NCI-H1930 (cell line): ENCODE results near the gene COIL.
"Not testable (repeated sequence)": the region's sequence is repeated elsewhere in the genome, so short reads cannot be mapped to it uniquely, and the experiment has no call there.

Experiments
- DNase-seq, 2 experiments: peaks; one replicate each; lab custom pipeline; 2025; lab: John Stamatoyannopoulos, UW

Gene COIL

DNA sequence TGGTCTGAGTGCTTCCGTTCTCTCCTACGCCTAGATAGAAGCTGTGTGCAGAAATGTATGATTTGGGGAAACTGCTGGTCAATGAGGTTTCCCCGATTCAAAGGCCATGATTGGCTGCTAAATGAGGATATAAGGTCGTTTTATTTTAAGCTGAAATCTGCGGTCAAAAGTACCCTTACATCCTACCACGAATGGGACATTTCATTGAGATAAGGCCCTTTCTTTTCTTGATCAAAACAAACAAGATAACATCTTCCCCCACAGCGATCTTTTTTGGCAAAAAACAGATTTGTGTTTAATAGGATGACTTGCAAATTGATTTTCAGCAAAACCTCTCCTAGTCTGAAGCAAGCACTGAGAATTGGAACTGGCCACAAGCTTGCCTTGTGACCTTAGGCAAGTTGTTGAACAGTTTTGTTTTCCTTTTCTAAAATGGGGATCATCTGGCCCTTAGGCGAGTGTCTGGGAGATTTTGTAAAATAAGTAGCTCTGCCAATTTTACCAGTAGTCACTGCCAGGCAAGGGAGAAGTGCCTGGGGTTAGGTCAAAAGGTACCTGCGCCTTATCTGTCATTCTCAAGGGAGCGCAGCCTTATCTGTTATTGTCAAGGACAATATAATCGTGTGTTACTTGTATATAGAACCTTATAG, 17.7 kb upstream of the COIL start:
- DNase-seq, result no peak

DNA sequence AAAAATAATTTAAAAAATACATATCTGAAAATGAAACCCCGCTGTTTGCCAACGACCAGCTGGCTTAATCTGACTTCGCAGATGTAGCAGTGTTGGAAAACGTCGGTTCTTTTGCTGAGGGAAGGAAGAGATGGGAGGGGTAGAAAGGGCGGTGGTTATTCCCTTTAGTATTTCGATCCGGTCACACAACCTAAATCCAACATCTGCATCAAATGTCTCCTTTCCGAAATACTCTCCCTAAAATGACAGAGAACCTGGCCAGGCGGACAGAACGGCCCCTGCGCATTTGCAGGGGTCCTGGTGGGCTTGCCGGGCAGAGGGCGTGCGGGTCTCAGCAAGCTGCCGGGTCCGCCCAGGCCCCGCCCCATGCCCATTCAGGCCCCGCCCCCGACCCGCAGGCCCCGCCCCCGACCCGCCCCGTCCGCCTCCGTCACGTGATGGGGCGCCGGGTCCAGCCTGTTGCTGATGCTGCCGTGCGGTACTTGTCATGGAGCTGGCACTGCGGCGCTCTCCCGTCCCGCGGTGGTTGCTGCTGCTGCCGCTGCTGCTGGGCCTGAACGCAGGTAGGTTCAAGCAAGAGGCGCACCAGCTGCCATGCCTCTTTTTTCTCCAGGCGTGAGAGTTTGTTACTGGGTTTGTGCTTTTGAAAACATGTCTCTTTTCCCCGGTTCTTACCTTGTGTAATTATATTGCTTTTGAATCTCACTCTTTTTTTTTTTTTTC, 17.0 kb upstream of the COIL start, which contains the start of gene SCPEP1:
SCPEP1 (plus strand) TSS at position 459 of the 723 bp plus-strand sequence; CDS start at position 488, 29 bp downstream.
- DNase-seq, result peak; percentile 75 to 80

DNA sequence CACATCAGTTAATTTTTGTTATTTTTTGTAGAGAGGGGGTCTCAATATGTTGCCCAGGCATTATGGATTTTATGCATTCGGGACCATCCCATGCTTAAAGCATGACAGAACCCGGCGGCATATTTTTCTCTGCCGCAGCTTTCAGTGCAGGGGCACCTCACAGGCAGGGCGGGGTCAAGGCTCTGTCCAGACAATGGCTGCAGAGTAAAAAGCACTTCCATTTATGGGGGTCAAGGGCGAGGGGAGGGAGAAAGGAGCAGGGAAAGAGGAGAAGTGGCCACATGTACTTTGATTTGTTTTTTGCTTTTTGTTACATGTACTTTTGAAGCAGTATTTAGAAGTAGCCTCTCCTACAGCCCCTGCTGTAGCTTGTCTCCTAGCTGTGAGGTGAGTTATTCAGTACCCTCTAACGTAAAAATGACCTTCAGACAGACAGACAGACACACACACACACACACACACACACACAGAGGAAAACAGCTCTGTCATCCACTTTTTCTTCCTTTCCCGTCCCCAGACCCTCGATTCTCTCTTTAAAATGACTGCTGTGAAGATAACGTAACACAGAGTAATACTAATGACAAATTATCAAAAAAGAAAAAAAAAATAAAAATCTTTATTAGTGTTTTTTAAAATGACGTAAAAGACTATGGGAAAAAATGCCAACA, 16.2 kb upstream of the COIL start:
- no peak for DNase-seq

GRCh38 chr17:56975656-56976055, 14.8 kb upstream of the COIL start:
- no peak for DNase-seq

DNA sequence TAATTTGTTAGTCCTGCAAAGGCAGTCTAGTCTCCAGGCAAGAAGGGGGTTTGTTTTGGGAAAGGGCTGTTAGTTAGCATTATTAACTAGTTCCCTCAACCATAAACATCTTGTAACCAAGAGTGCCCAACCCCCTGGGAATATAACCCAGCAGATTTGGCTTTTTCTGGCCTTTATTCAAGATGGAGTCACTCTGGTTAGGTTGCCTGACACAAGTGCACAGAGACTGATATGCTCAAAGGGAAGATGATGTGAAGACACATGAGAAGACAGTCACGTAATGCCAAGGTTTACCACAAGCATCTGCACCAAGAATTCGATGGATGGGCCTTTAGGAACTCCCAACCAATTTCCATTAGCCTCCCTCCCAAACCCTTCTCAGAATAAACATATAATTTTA, 13.2 kb upstream of the COIL start:
- no peak for DNase-seq

GRCh38 chr17:56973520-56973919, 12.7 kb upstream of the COIL start:
- no peak for DNase-seq

GRCh38 chr17:56972111-56972730, 11.4 kb upstream of the COIL start:
- no peak for DNase-seq

GRCh38 chr17:56970974-56971373, 10.1 kb upstream of the COIL start:
- DNase-seq, result no peak

DNA sequence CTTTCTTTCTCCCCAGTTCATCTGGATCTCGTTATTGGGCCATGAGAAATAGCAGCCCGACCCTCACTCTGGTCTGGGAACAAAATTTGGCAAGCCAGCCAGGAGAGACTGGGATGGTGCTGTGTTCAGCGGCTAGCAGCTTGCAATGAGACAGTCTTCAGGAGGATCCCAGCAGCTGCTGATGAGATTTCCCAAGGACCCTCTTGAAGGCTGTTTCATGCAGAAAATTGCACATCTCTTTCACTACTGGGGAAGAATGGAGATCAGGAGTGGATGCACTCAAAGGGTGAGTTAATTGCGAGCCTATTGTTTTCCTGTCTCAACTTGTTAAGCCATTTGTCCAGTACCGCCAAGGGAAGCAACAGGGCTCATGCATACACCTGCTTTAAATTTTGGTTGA, 5.5 kb upstream of the COIL start:
- peak; percentile 44 to 57 for DNase-seq

- not testable (repeated sequence) for DNase-seq
Observed at GRCh38 chr17:56965681-56966080, 4.8 kb upstream of the COIL start.

- DNase-seq, result not testable (repeated sequence)
Observed at GRCh38 chr17:56965241-56965640, 4.4 kb upstream of the COIL start.

GRCh38 chr17:56956992-56957391, 3.9 kb downstream of the COIL start:
- no peak for DNase-seq

GRCh38 chr17:56949595-56949994, 11.3 kb downstream of the COIL start:
- DNase-seq, result no peak

DNA sequence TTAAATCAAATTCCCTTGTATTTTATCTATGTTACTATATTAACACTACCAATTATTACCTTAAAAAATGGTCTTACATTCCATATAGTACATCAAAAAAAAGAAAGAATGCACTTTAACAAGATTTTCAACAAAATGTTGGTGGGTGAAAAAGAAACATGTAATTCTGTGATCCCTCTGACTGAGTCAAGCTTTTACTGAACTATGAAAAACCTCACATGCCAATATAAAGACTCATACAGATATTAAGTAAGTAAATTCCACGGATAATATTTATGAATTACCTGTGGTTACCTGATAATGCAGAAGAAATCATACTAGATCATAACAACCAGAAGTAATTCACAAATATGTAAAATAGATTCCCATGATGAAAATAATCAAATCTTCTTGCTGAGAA, 12.4 kb downstream of the COIL start:
- DNase-seq, result no peak

DNA sequence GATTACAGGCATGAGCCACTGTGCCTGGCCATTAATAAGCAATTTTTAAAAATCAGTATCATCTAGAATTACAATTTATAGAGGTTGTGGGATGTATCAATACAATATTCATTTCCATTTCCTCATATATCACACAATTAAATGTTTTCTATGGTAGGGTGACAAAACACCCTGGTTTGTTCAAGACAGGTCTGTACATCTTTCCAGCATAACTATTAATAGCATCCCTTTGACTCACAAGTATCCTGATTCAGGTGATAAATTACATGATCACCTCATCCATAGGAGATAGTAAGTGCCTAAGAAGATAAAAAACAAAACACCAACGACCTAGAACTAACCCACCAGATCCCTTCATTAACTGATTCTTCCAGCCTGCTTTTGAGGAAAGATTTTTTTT, 13.1 kb downstream of the COIL start:
- no peak for DNase-seq

DNA sequence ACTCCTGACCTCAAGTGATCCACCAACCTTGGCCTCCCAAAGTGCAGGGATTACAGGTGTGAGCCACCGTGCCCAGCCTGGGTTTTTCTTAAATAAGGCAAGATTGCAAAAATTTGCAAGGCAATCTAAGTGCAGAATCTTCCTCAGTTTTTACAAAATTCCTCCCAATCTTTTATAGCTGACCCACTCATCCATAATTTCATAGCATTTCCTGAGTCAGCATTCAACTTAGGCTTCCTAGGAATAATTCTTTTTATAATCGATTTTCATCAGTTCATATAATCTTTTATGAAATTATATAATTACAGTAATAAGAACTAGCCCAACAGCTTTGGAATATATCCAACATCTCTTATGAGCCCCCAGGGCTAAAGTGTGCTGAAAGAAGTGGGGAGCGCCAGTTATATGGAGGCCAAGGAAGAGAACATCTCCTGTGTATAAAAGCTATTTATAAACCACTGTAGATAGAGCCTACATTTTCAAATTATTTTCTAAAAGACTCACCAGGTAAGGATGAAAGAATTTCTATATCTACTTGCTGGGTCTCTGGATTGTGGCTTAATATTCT, 14.8 kb downstream of the COIL start:
- DNase-seq, result no peak

- no peak for DNase-seq
Observed at GRCh38 chr17:56943505-56944125, 17.2 kb downstream of the COIL start.

GRCh38 chr17:56939869-56940484, 20.9 kb downstream of the COIL start:
- DNase-seq, result peak in 1 of 2 experiments; percentile 23

DNA sequence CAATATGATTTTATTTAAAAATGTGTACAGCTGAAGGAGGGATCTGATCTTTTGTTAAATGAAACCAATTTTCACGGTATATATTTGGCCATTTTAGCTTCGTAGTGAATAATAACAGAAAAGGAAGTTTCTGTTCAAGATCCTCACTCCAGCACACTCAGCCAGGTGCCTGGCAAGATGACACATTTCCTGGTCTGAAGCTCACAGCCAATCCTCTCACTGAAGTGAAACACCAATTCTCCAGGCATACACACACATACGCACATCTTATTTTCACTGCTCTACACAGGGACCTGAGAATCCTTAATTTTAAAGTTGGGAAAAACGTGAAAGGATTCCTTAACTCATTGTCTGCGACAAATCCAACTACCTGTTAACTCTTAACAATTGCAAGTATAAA, 22.6 kb downstream of the COIL start:
- not testable (repeated sequence) for DNase-seq

DNA sequence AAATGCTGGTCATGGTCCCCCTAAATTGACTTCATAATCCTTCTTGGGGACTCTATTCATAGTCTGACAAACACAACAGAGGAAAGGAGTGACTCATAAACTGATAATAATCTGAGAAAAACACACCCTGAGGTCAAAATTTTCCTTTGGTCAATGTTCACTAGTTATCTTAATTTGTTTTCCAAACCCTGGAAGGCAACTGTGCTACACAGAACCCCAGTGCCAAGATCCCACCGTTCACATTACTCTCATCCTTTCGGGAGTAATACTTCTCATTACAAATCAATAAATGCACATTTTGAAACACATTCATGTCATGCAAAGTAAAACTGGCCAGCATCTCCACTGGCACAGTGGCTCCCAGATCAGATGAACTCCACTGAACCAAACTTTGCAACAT, 23.2 kb downstream of the COIL start:
- DNase-seq, result no peak

GRCh38 chr17:56936697-56937322, 24.0 kb downstream of the COIL start:
- no peak for DNase-seq
